ENCODE measurements around the gene TNFSF4.

GRCh38 chr1:173208146-173208545 is 1.0 kb upstream of the TNFSF4 start:
- TF ChIP-seq CTCF (IDR thresholded peaks at IDR 0.05; ENCODE audit: poor library complexity, severe bottlenecking) (no peak), POLR2AphosphoS5 (IDR thresholded peaks at IDR 0.05) (no peak), SMC3 (conservative IDR thresholded peaks at IDR 0.05; ENCODE audit: poor library complexity) (no peak), EP300 (conservative IDR thresholded peaks at IDR 0.05; ENCODE audit: poor library complexity, severe bottlenecking) (no peak), REST (IDR thresholded peaks at IDR 0.05; ENCODE audit: borderline replicate concordance) (no peak), TAF1 (IDR thresholded peaks at IDR 0.05; ENCODE audit: low read depth) (no peak), EZH2 (IDR thresholded peaks at IDR 0.05; ENCODE audit: borderline replicate concordance, insufficient read depth, low read length, poor library complexity, severe bottlenecking) (no peak), MXI1 (conservative IDR thresholded peaks at IDR 0.05; ENCODE audit: poor library complexity, severe bottlenecking) (no peak)
